Mesothelial cell of epicardium (in vitro differentiated cells): ENCODE measurements around the gene ATG12. TPM values are rescaled to one million over a fixed set of nuclear protein-coding genes. Genes with fewer than 3 reads are reported as not detected.
"Not testable (repeated sequence)": the region's sequence is repeated elsewhere in the genome, so short reads cannot be mapped to it uniquely, and the experiment has no call there.

Experiments
- DNase-seq, 2 experiments: peaks; one replicate each; pipeline ENCODE4 v3.0.0; 2021; ENCODE audit warnings: low spot score in 2 of 2; ENCODE audit not compliant: unreplicated experiment in 2 of 2
- H3K27ac Mint-ChIP-seq: 2 replicates; pipeline ENCODE4 v1.8.0; 2021; ENCODE audit warnings: mixed read lengths
- H3K27me3 Mint-ChIP-seq: 2 replicates; pipeline ENCODE4 v1.8.0; 2021; ENCODE audit warnings: low read depth, mixed read lengths
- H3K36me3 Mint-ChIP-seq: 2 replicates; pipeline ENCODE4 v1.8.0; 2021; ENCODE audit warnings: mixed read lengths
- H3K4me1 Mint-ChIP-seq: 2 replicates; pipeline ENCODE4 v1.8.0; 2021; ENCODE audit warnings: mixed read lengths
- H3K4me3 Mint-ChIP-seq: 2 replicates; pipeline ENCODE4 v1.8.0; 2021; ENCODE audit warnings: mild to moderate bottlenecking, moderate library complexity, mixed read lengths
- H3K9me3 Mint-ChIP-seq: 2 replicates; pipeline ENCODE4 v1.8.0; 2021; ENCODE audit warnings: mixed read lengths
- total RNA-seq: library from RNA; stranded (reverse); gene quantifications from 3 replicates; pipeline ENCODE4 v1.2.1, GENCODE V29; 2021
- TF ChIP-seq, protein P1 (sequence below): fragments of 200-600 bp; sonication (generic); IDR thresholded peaks from one replicate; pipeline ENCODE4 v1.5.0; 2021; ENCODE audit warnings: antibody characterized with exemption; ENCODE audit not compliant: unreplicated experiment

Gene ATG12
- total RNA-seq, 1 donor from 2014 or later = 43.0 TPM

- Mint-ChIP-seq H3K27me3 (peaks cover 25% of the 10 kb centered on the region), H3K4me1 (peaks cover 47% of the 10 kb centered on the region), H3K27ac (no peak overlapping the region), H3K36me3 (peaks cover 5% of the 10 kb centered on the region), H3K4me3 (no peak overlapping the region), H3K9me3 (no peaks in the 10 kb centered on the region)
- TF ChIP-seq, protein P1, sequence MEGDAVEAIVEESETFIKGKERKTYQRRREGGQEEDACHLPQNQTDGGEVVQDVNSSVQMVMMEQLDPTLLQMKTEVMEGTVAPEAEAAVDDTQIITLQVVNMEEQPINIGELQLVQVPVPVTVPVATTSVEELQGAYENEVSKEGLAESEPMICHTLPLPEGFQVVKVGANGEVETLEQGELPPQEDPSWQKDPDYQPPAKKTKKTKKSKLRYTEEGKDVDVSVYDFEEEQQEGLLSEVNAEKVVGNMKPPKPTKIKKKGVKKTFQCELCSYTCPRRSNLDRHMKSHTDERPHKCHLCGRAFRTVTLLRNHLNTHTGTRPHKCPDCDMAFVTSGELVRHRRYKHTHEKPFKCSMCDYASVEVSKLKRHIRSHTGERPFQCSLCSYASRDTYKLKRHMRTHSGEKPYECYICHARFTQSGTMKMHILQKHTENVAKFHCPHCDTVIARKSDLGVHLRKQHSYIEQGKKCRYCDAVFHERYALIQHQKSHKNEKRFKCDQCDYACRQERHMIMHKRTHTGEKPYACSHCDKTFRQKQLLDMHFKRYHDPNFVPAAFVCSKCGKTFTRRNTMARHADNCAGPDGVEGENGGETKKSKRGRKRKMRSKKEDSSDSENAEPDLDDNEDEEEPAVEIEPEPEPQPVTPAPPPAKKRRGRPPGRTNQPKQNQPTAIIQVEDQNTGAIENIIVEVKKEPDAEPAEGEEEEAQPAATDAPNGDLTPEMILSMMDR = no peak
- no peak for DNase-seq
Observed at GRCh38 chr5:115811406-115811805, 30.0 kb downstream of the ATG12 start.

- Mint-ChIP-seq H3K4me3 (no peak overlapping the region), H3K36me3 (peaks cover 5% of the 10 kb centered on the region), H3K27me3 (peaks cover 23% of the 10 kb centered on the region), H3K27ac (peak overlapping the region; percentile 3), H3K4me1 (peaks cover 51% of the 10 kb centered on the region), H3K9me3 (no peaks in the 10 kb centered on the region)
- DNase-seq = no peak
- TF ChIP-seq, protein P1 = no peak
Observed at GRCh38 chr5:115810761-115811160, 30.6 kb downstream of the ATG12 start.

DNA sequence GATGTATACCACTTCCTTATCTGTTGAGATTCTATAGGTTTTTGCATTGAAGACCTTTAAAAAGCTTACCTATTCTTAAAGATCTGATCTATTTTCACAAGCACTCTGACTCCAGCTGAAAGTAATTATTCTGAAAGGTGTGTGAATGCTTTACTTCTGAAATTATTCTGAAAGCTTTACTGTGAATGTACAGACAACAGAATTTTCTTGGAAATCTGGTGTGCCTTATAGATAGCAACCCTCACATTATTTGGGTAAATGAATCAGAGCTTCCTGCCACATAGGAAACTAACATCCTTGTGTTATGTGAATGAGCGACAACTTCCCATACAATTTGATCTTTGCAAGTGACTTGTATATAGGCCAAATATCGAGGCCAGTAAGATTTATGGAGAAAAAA lies 31.4 kb downstream of the ATG12 start:
- H3K4me3 Mint-ChIP-seq = no peak overlapping the region
- peaks cover 15% of the 10 kb centered on the region for H3K27me3 Mint-ChIP-seq
- H3K27ac Mint-ChIP-seq = no peak overlapping the region
- H3K36me3 Mint-ChIP-seq = peaks cover 7% of the 10 kb centered on the region
- DNase-seq = no peak
- H3K4me1 Mint-ChIP-seq = peaks cover 47% of the 10 kb centered on the region
- H3K9me3 Mint-ChIP-seq = no peaks in the 10 kb centered on the region
- TF ChIP-seq, protein P1 = no peak

- H3K27ac Mint-ChIP-seq, H3K36me3 Mint-ChIP-seq, DNase-seq, H3K27me3 Mint-ChIP-seq, H3K4me3 Mint-ChIP-seq, H3K9me3 Mint-ChIP-seq: not testable (repeated sequence)
- peaks cover 33% of the 10 kb centered on the region for H3K4me1 Mint-ChIP-seq
Observed at GRCh38 chr5:115808066-115808465, 33.3 kb downstream of the ATG12 start.

DNA sequence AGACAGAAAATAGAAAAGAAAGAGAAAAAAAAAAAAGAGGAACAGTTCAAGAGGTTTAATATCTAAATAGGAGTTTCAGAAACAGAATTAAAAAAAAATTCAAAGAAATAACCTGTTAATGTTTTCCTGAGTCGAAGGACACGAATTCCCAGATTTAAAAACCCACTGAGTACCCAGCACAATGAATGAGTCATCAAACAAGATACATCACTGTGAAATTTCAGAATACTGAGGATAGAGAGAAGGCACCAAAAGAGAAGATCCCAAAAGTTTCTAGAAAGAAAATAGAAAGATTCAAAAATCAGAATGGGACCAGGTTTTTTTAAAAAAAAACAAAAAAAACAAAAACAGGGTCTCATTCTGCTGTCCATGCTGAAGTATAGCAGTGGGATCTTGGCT lies 33.7 kb downstream of the ATG12 start:
- H3K4me1 Mint-ChIP-seq = peaks cover 32% of the 10 kb centered on the region
- peak overlapping the region; percentile 93 for H3K27ac Mint-ChIP-seq
- H3K27me3 Mint-ChIP-seq = no peaks in the 10 kb centered on the region
- TF ChIP-seq, protein P1 = no peak
- peaks cover 9% of the 10 kb centered on the region for H3K36me3 Mint-ChIP-seq
- no peaks in the 10 kb centered on the region for H3K9me3 Mint-ChIP-seq
- no peak overlapping the region for H3K4me3 Mint-ChIP-seq
- no peak for DNase-seq

DNA sequence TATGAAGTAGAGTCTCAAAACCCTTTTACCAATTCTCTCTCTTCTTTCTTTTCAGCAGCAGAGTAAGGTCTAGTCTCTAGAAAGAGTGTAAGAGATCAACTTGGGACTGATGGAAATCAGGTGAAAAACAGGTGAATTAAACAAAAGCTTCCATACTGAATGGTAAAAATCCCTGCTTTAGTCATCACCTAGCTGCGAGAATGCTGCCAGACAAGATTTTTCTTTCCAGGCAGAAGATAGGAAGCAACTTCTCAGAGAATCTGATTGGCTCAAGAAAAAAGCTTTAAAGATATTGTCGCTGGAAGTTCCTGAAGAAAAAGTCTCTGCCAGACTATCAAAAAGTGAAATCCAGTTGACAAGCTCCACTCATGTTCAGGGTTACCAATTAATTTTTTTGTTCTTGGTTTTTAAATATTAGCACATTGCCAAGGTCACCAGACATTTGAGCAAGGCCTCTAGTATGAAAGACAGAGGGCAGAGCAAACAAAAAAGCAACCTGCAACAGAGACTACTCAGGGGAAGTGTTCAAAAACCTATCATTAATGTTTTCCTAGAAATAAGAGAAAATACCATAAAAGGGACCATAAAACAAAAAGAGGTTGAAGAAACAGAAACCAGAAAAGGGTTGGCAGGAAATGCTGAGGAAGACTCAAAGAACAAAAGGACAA lies 34.2 kb downstream of the ATG12 start:
- H3K4me1 Mint-ChIP-seq = peaks cover 32% of the 10 kb centered on the region
- DNase-seq = no peak
- H3K27ac Mint-ChIP-seq = peak overlapping the region; percentile 93
- TF ChIP-seq, protein P1 = no peak
- peaks cover 9% of the 10 kb centered on the region for H3K36me3 Mint-ChIP-seq
- no peaks in the 10 kb centered on the region for H3K27me3 Mint-ChIP-seq
- H3K4me3 Mint-ChIP-seq = no peak overlapping the region
- H3K9me3 Mint-ChIP-seq = no peaks in the 10 kb centered on the region
